HepG2 (cell line): ENCODE results near the gene ALG14. TPM values are rescaled to one million over a fixed set of nuclear protein-coding genes. Genes with fewer than 3 reads are reported as not detected.

Source experiments
- ATF2 ChIP-seq: sonication (generic); formaldehyde crosslinking; IDR thresholded peaks from 2 replicates; pipeline ENCODE4 v1.4.0; 2020; ENCODE audit warnings: missing genetic modification reagents
- FOSL2 ChIP-seq: sonication (generic); formaldehyde crosslinking; IDR thresholded peaks from 2 replicates; pipeline ENCODE4 v1.4.0; 2020; ENCODE audit warnings: missing genetic modification reagents
- GABPB1 ChIP-seq: IDR thresholded peaks from 2 replicates; pipeline ENCODE4 v1.6.1; 2016; ENCODE audit warnings: mild to moderate bottlenecking, missing genetic modification reagents, moderate library complexity, missing compliant biosample characterization
- GRHL1 ChIP-seq: sonication (generic); formaldehyde crosslinking; conservative IDR thresholded peaks from 2 replicates; pipeline ENCODE4 v1.8.0; 2022; ENCODE audit warnings: missing genetic modification reagents
- HNRNPL ChIP-seq: fragments of 200-400 bp; formaldehyde crosslinking; IDR thresholded peaks from 2 replicates; pipeline ENCODE4 v1.6.1; 2017; ENCODE audit warnings: mild to moderate bottlenecking, low read depth, low read length
- JUNB ChIP-seq: sonication (generic); formaldehyde crosslinking; IDR thresholded peaks from 2 replicates; pipeline ENCODE4 v1.8.0; 2022; ENCODE audit warnings: missing genetic modification reagents, mild to moderate bottlenecking, borderline replicate concordance
- MTF2 ChIP-seq: sonication (generic); formaldehyde crosslinking; IDR thresholded peaks from 2 replicates; pipeline ENCODE4 v1.5.0; 2020; ENCODE audit warnings: missing genetic modification reagents, borderline replicate concordance
- POLR2AphosphoS2 ChIP-seq: IDR thresholded peaks from 2 replicates; pipeline ENCODE4 v1.6.1; 2011; ENCODE audit warnings: low read depth, low read length, improper control_type of control experiment
- SALL2 ChIP-seq: sonication (generic); formaldehyde crosslinking; IDR thresholded peaks from 2 replicates; pipeline ENCODE4 v1.8.1; 2023; ENCODE audit warnings: mild to moderate bottlenecking, missing genetic modification reagents, inconsistent platforms
- SAP130 ChIP-seq: IDR thresholded peaks from 2 replicates; pipeline ENCODE4 v1.6.1; 2016; ENCODE audit warnings: low read depth
- TARDBP ChIP-seq: sonication (generic); formaldehyde crosslinking; IDR thresholded peaks from 2 replicates; pipeline ENCODE4 v1.8.0; 2022; ENCODE audit warnings: mild to moderate bottlenecking, missing genetic modification reagents
- TBX2 ChIP-seq: sonication (generic); formaldehyde crosslinking; IDR thresholded peaks from 2 replicates; pipeline ENCODE4 v1.5.0; 2020; ENCODE audit warnings: missing genetic modification reagents, mild to moderate bottlenecking, borderline replicate concordance
- TEAD3 ChIP-seq: optimal IDR thresholded peaks from 2 replicates; pipeline ENCODE3; 2016; ENCODE audit warnings: borderline replicate concordance
- ZNF24 ChIP-seq: fragments of 450-650 bp; IDR thresholded peaks from 2 replicates; pipeline ENCODE4 v1.6.1; 2017; ENCODE audit warnings: antibody characterized with exemption, mild to moderate bottlenecking
- ZNF264 ChIP-seq: sonication (generic); formaldehyde crosslinking; IDR thresholded peaks from 2 replicates; pipeline ENCODE4 v1.4.0; 2020; ENCODE audit warnings: missing genetic modification reagents
- ZNF547 ChIP-seq: sonication (generic); formaldehyde crosslinking; IDR thresholded peaks from 2 replicates; pipeline ENCODE4 v1.5.1; 2020; ENCODE audit warnings: mild to moderate bottlenecking, missing genetic modification reagents
- ZNF607 ChIP-seq: sonication (generic); formaldehyde crosslinking; IDR thresholded peaks from 2 replicates; pipeline ENCODE4 v1.5.1; 2020; ENCODE audit warnings: missing genetic modification reagents, mild to moderate bottlenecking, borderline replicate concordance
- ZNF614 ChIP-seq: IDR thresholded peaks from 2 replicates; pipeline ENCODE4 v1.6.1; 2018; ENCODE audit warnings: missing biosample characterization, missing genetic modification reagents, inconsistent platforms, borderline replicate concordance
- ZNF616 ChIP-seq: sonication (generic); formaldehyde crosslinking; IDR thresholded peaks from 2 replicates; pipeline ENCODE4 v1.5.0; 2020; ENCODE audit warnings: low read depth, mild to moderate bottlenecking, missing genetic modification reagents
- ZNF670 ChIP-seq: sonication (generic); formaldehyde crosslinking; IDR thresholded peaks from 2 replicates; pipeline ENCODE4 v1.8.0; 2022; ENCODE audit warnings: mild to moderate bottlenecking, missing genetic modification reagents, borderline replicate concordance
- ZNF746 ChIP-seq: sonication (generic); formaldehyde crosslinking; IDR thresholded peaks from 2 replicates; pipeline ENCODE4 v1.8.0; 2022; ENCODE audit warnings: mild to moderate bottlenecking, missing genetic modification reagents
- polyA plus RNA-seq, 8 experiments: library from polyadenylated mRNA; depleted of rRNA in 3 of 8; stranded (reverse) in 7 of 8; unstranded in 1 of 8; fragments of >200 nt; fragmentation: Illumina TruSeq in 4 of 8; extraction: Trizol in 4 of 8; gene quantifications; 2 replicates each; pipeline versions ENCODE4 v1.2.1 to v1.2.3, GENCODE V29; 2011 to 2016; ENCODE audit warnings: low read depth in 4 of 8, missing spikeins in 1 of 8, mixed read lengths in 1 of 8; ENCODE audit not compliant: insufficient read depth in 1 of 8
- total RNA-seq, 5 experiments: library from RNA; depleted of rRNA; stranded (reverse); fragments of >200 nt; fragmentation: Illumina TruSeq; extraction: Trizol; gene quantifications; 2 replicates each; pipeline ENCODE4 v1.2.3, GENCODE V29; 2016; ENCODE audit warnings: low read depth in 1 of 5
- TF ChIP-seq, protein P1 (sequence below): sonication (generic); formaldehyde crosslinking; IDR thresholded peaks from 2 replicates; pipeline ENCODE4 v1.4.0; 2020; ENCODE audit warnings: missing genetic modification reagents
- TF ChIP-seq, protein P2 (sequence below): sonication (generic); formaldehyde crosslinking; IDR thresholded peaks from 2 replicates; pipeline ENCODE4 v1.4.0; 2020; ENCODE audit warnings: missing genetic modification reagents
- TF ChIP-seq, protein P3 (sequence below): sonication (generic); formaldehyde crosslinking; IDR thresholded peaks from 2 replicates; pipeline ENCODE4 v1.4.0; 2020; ENCODE audit warnings: missing genetic modification reagents

The ALG14 gene
- total and polyA plus RNA-seq, 2 of the 13 experiments (the other 11 are each of a cell fraction or from before 2014, with no cell fraction given), result 4.5 to 12.7 TPM

DNA sequence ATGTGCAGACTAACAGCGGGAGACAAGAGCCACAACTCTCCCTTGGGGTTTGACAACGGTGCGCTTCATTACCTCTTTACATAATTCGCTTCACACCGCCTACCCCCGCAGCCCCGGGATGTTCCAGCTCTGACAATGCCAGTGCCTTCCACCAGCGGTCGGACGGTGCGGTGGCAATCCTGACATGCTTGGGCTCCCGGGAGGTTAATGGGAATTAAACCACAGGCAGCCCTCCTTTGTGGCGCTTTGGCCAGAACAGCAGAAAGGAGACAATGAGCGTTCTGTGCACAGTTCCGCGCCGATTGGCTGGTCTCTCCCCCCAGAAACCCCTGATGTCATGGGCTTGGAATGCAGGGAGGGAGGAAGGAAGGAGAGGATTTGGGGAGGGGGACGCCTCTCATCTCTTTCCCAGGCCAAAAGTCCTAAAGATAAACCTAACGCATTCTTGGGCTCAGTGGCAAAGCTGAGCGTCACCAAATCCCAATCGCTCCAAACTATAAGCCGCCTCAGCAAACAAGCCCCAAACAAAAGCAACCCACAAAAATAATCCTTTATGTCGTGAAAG is 147.1 kb downstream of the ALG14 start (continued):
- TF ChIP-seq, protein P1, sequence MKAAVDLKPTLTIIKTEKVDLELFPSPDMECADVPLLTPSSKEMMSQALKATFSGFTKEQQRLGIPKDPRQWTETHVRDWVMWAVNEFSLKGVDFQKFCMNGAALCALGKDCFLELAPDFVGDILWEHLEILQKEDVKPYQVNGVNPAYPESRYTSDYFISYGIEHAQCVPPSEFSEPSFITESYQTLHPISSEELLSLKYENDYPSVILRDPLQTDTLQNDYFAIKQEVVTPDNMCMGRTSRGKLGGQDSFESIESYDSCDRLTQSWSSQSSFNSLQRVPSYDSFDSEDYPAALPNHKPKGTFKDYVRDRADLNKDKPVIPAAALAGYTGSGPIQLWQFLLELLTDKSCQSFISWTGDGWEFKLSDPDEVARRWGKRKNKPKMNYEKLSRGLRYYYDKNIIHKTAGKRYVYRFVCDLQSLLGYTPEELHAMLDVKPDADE (CRISPR knock-in tag), result 0 out of 2 replicates have a peak, but pooled peaks have one; percentile 53
- peak; percentile 98 for TF ChIP-seq ATF2 (CRISPR knock-in tag)
- peak; percentile 56 for TF ChIP-seq TBX2 (CRISPR knock-in tag)
- TF ChIP-seq TARDBP (CRISPR knock-in tag), result peak; percentile 34
- peak; percentile 49; the same call in 1 of the 2 replicates for TF ChIP-seq MTF2
- TF ChIP-seq ZNF746 (CRISPR knock-in tag), result peak; percentile 44; the same call in 1 of the 2 replicates
- TF ChIP-seq POLR2AphosphoS2, result no peak
- TF ChIP-seq, protein P2, sequence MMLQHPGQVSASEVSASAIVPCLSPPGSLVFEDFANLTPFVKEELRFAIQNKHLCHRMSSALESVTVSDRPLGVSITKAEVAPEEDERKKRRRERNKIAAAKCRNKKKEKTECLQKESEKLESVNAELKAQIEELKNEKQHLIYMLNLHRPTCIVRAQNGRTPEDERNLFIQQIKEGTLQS, result peak; percentile 89
- TF ChIP-seq JUNB (CRISPR knock-in tag), result peak; percentile 75; the same call in 1 of the 2 replicates
- TF ChIP-seq ZNF24, result no peak
- 0 out of 2 replicates have a peak, but pooled peaks have one; percentile 37 for TF ChIP-seq HNRNPL
- TF ChIP-seq, protein P3, sequence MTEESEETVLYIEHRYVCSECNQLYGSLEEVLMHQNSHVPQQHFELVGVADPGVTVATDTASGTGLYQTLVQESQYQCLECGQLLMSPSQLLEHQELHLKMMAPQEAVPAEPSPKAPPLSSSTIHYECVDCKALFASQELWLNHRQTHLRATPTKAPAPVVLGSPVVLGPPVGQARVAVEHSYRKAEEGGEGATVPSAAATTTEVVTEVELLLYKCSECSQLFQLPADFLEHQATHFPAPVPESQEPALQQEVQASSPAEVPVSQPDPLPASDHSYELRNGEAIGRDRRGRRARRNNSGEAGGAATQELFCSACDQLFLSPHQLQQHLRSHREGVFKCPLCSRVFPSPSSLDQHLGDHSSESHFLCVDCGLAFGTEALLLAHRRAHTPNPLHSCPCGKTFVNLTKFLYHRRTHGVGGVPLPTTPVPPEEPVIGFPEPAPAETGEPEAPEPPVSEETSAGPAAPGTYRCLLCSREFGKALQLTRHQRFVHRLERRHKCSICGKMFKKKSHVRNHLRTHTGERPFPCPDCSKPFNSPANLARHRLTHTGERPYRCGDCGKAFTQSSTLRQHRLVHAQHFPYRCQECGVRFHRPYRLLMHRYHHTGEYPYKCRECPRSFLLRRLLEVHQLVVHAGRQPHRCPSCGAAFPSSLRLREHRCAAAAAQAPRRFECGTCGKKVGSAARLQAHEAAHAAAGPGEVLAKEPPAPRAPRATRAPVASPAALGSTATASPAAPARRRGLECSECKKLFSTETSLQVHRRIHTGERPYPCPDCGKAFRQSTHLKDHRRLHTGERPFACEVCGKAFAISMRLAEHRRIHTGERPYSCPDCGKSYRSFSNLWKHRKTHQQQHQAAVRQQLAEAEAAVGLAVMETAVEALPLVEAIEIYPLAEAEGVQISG (CRISPR knock-in tag), result no peak
- no peak for TF ChIP-seq ZNF616
- TF ChIP-seq SAP130 (CRISPR knock-in tag), result peak; percentile 57
- TF ChIP-seq GABPB1 (CRISPR knock-in tag), result no peak
- TF ChIP-seq FOSL2 (CRISPR knock-in tag), result peak; percentile 76
- peak; percentile 61; the same call in 1 of the 2 replicates for TF ChIP-seq ZNF264
- no peak for TF ChIP-seq ZNF607
- peak; percentile 96 for TF ChIP-seq TEAD3 (CRISPR knock-in tag)
- TF ChIP-seq SALL2, result 0 out of 2 replicates have a peak, but pooled peaks have one; percentile 15
- TF ChIP-seq GRHL1 (CRISPR knock-in tag), result no peak
- TF ChIP-seq ZNF547, result 0 out of 2 replicates have a peak, but pooled peaks have one; percentile 2
- TF ChIP-seq ZNF670 (CRISPR knock-in tag), result peak; percentile 13; the same call in 1 of the 2 replicates
- 0 out of 2 replicates have a peak, but pooled peaks have one; percentile 10 for TF ChIP-seq ZNF614 (CRISPR knock-in tag)
